Esophagus squamous epithelium (tissue), 4 donors: Measurements from ENCODE around the gene HECTD3.

Source experiments
- POLR2A ChIP-seq, 4 donors: fragments of 450-650 bp; IDR thresholded peaks; one replicate each; pipeline ENCODE4 v1.6.1; 2017; ENCODE audit warnings: antibody characterized with exemption in 4 of 4, mild to moderate bottlenecking in 4 of 4, moderate library complexity in 3 of 4
- TF ChIP-seq, protein P1 (sequence below), 6 experiments: fragments of 450-650 bp in 4 of 6; fragments of 200-600 bp in 2 of 6; sonication (generic) in 2 of 6; IDR thresholded peaks; one replicate each; pipeline ENCODE4 v1.5.1; 2016 to 2019; ENCODE audit warnings: antibody characterized with exemption in 6 of 6, mild to moderate bottlenecking in 4 of 6, moderate library complexity in 4 of 6

DNA sequence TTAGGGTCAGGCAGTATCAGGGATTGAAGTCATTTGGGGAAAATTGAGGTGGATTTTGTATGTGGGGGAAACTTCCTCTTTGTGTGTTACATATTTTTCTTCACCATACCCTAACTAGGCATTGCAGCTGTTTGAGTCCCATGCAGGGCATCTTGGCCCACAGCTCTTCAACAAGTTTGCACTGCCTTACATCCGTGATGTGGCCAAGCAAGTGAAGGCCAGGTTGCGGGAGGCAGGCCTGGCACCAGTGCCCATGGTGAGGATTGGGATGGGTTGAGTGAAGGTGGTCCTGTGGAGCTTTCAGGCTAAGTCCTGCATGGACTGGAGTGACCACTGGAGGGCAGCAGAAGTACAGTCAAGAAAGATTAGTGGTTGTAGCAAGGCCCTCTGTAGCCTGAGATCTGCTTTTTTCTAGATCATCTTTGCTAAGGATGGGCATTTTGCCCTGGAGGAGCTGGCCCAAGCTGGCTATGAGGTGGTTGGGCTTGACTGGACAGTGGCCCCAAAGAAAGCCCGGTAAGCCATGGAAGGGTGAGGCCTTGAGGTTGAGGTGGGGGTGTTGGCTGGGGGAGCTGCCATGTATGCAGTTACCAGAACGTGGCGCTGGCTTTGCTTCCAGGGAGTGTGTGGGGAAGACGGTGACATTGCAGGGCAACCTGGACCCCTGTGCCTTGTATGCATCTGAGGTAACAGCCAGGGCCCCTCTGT is 3.4 kb upstream of the HECTD3 start:
- TF ChIP-seq, protein P1, sequence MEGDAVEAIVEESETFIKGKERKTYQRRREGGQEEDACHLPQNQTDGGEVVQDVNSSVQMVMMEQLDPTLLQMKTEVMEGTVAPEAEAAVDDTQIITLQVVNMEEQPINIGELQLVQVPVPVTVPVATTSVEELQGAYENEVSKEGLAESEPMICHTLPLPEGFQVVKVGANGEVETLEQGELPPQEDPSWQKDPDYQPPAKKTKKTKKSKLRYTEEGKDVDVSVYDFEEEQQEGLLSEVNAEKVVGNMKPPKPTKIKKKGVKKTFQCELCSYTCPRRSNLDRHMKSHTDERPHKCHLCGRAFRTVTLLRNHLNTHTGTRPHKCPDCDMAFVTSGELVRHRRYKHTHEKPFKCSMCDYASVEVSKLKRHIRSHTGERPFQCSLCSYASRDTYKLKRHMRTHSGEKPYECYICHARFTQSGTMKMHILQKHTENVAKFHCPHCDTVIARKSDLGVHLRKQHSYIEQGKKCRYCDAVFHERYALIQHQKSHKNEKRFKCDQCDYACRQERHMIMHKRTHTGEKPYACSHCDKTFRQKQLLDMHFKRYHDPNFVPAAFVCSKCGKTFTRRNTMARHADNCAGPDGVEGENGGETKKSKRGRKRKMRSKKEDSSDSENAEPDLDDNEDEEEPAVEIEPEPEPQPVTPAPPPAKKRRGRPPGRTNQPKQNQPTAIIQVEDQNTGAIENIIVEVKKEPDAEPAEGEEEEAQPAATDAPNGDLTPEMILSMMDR (IDR thresholded peaks at IDR 0.05) = peak; percentile 77 to 94 (median 84)
- TF ChIP-seq POLR2A (IDR thresholded peaks at IDR 0.05) = no peak
